Measurements from ENCODE around the gene MOB3C. TPM values are rescaled to one million over a fixed set of nuclear protein-coding genes. Genes with fewer than 3 reads are reported as not detected.

The MOB3C gene
- total RNA-seq, 4 donors from 2014 or later, result 22.4 to 30.8 (median 26.6) TPM

- no peaks in the 10 kb centered on the region for H3K27me3 ChIP-seq
- intact Hi-C loops (cut with DNase I), result no loop called here
- peak overlapping the region in 2 of 3 donors; percentile 51 to 61 for H3K27ac ChIP-seq
- WGBS, 2 donors, result 93 to 95% methylated on average over 22 to 23 of the region's 38 CpGs
- H3K4me3 ChIP-seq (replicated peaks in 1 of 3), result peak overlapping the region in 1 of 3 donors; percentile 11
- H3K4me1 ChIP-seq, result peaks cover 34 to 51% of the 10 kb centered on the region in 2 donors
- peaks cover 0 to 10% of the 10 kb centered on the region in 2 donors for H3K36me3 ChIP-seq
- H3K9me3 ChIP-seq, result no peaks in the 10 kb centered on the region
- DNase-seq, result peak in 1 of 2 donors; percentile 5
- no peak for TF ChIP-seq POLR2A (IDR thresholded peaks at IDR 0.05)
- TF ChIP-seq, protein P1, sequence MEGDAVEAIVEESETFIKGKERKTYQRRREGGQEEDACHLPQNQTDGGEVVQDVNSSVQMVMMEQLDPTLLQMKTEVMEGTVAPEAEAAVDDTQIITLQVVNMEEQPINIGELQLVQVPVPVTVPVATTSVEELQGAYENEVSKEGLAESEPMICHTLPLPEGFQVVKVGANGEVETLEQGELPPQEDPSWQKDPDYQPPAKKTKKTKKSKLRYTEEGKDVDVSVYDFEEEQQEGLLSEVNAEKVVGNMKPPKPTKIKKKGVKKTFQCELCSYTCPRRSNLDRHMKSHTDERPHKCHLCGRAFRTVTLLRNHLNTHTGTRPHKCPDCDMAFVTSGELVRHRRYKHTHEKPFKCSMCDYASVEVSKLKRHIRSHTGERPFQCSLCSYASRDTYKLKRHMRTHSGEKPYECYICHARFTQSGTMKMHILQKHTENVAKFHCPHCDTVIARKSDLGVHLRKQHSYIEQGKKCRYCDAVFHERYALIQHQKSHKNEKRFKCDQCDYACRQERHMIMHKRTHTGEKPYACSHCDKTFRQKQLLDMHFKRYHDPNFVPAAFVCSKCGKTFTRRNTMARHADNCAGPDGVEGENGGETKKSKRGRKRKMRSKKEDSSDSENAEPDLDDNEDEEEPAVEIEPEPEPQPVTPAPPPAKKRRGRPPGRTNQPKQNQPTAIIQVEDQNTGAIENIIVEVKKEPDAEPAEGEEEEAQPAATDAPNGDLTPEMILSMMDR (IDR thresholded peaks at IDR 0.05), result no peak
These were observed 3.5 kb downstream of the MOB3C start for GRCh38 chr1:46612937-46613660.

DNA sequence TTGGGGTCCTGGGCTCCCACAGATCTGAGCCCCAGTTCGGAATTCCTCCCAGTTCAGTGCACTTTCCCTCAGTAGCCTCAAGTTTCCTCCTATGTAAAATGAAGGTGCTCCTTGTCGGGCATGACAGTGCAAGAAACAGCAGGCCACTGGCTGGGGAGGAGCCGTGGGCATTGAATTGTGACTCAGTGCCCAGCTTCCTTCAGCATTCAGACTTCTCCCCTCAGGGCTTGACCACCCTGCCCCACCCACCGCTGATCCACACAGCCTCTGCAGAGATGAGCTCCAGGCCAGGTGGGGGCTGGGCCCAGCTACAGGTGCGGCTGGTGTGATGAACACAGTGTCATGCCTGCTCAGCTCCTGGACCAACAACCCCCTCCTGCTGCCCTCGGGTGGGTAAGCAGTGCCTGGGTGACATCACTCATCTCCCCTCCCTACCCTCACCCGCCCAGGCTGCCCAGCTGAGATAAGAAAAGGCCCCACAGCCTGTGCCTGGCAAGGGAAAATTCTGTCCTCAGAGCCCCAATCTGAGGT, 4.9 kb downstream of the MOB3C start:
- Histone ChIP-seq H3K4me1 (peaks cover 34 to 45% of the 10 kb centered on the region in 2 donors), H3K27me3 (no peaks in the 10 kb centered on the region), H3K4me3 (replicated peaks in 1 of 3) (no peak overlapping the region), H3K9me3 (no peaks in the 10 kb centered on the region), H3K27ac (peak overlapping the region in 1 of 3 donors; percentile 24), H3K36me3 (peaks cover 0 to 10% of the 10 kb centered on the region in 2 donors)
- DNase-seq, result peak; percentile 10 to 23
- 66 to 72% methylated on average over 4 to 7 of the region's 7 CpGs for WGBS, 2 donors
- intact Hi-C loops (cut with DNase I), result no loop called here
- TF ChIP-seq, protein P1 (IDR thresholded peaks at IDR 0.05), result no peak
- no peak for TF ChIP-seq POLR2A (IDR thresholded peaks at IDR 0.05)

- peaks cover 0 to 10% of the 10 kb centered on the region in 2 donors for H3K36me3 ChIP-seq
- 84 to 86% methylated on average over 7 of the region's 7 CpGs for WGBS, 2 donors
- intact Hi-C loops (cut with DNase I), result no loop called here
- no peak overlapping the region for H3K27ac ChIP-seq
- no peak for DNase-seq
- no peak for TF ChIP-seq POLR2A (IDR thresholded peaks at IDR 0.05)
- TF ChIP-seq, protein P1 (IDR thresholded peaks at IDR 0.05), result no peak
- no peaks in the 10 kb centered on the region for H3K27me3 ChIP-seq
- H3K9me3 ChIP-seq, result no peaks in the 10 kb centered on the region
- no peak overlapping the region for H3K4me3 ChIP-seq (replicated peaks in 1 of 3)
- H3K4me1 ChIP-seq, result peaks cover 18 to 25% of the 10 kb centered on the region in 2 donors
These were observed 9.1 kb downstream of the MOB3C start for GRCh38 chr1:46607345-46608130.

- no peaks in the 10 kb centered on the region for H3K9me3 ChIP-seq
- WGBS, 2 donors, result 90 to 100% methylated on average over 2 of the region's 2 CpGs
- no peak overlapping the region for H3K27ac ChIP-seq
- H3K27me3 ChIP-seq, result no peaks in the 10 kb centered on the region
- peak in 1 of 2 donors; percentile 19 for DNase-seq
- peaks cover 9 to 14% of the 10 kb centered on the region in 2 donors for H3K4me1 ChIP-seq
- H3K4me3 ChIP-seq (replicated peaks in 1 of 3), result no peak overlapping the region
- peaks cover 0 to 10% of the 10 kb centered on the region in 2 donors for H3K36me3 ChIP-seq
- intact Hi-C loops (cut with DNase I), result no loop called here
- no peak for TF ChIP-seq POLR2A (IDR thresholded peaks at IDR 0.05)
- TF ChIP-seq, protein P1 (IDR thresholded peaks at IDR 0.05), result no peak
These were observed 10.2 kb downstream of the MOB3C start for GRCh38 chr1:46606255-46606965.
